MM.1S (cell line): ENCODE measurements around the gene SDF4.

Experiments
- DNase-seq: peaks from one replicate; pipeline ENCODE4 v3.0.0-alpha.2; 2015
- H2AFZ ChIP-seq: fragments of 300-600 bp; sonication (generic); 2 replicates; pipeline ENCODE4 v1.6.0; 2016; ENCODE audit warnings: antibody characterized with exemption, low read length
- H3F3A ChIP-seq: fragments of 300-600 bp; sonication (generic); 2 replicates; pipeline ENCODE4 v1.6.1; 2016; ENCODE audit warnings: mild to moderate bottlenecking, antibody characterized with exemption, low read length, moderate library complexity, mixed read lengths; ENCODE audit not compliant: insufficient read depth
- H3K27ac ChIP-seq: fragments of 300-600 bp; sonication (generic); 2 replicates; pipeline ENCODE4 v1.5.1; 2016; ENCODE audit warnings: mild to moderate bottlenecking, low read length
- H3K27me3 ChIP-seq: fragments of 300-600 bp; sonication (generic); replicated peaks from 2 replicates; pipeline ENCODE4 v1.6.0; 2016; ENCODE audit warnings: low read length; ENCODE audit not compliant: insufficient read depth
- H3K36me3 ChIP-seq: fragments of 300-600 bp; sonication (generic); replicated peaks from 2 replicates; pipeline ENCODE4 v1.6.1; 2016; ENCODE audit warnings: mild to moderate bottlenecking, low read length, mixed read lengths; ENCODE audit not compliant: insufficient read depth
- H3K4me1 ChIP-seq: fragments of 300-600 bp; sonication (generic); 2 replicates; pipeline ENCODE4 v1.6.1; 2016; ENCODE audit warnings: low read length, mixed read lengths
- H3K4me2 ChIP-seq: fragments of 300-600 bp; sonication (generic); 2 replicates; pipeline ENCODE4 v1.6.0; 2016; ENCODE audit warnings: low read depth, low read length
- H3K4me3 ChIP-seq: fragments of 300-600 bp; sonication (generic); 2 replicates; pipeline ENCODE4 v1.5.1; 2016; ENCODE audit warnings: low read length, mixed read lengths
- H3K79me2 ChIP-seq: fragments of 300-600 bp; sonication (generic); 2 replicates; pipeline ENCODE4 v1.6.1; 2016; ENCODE audit warnings: mixed run types, low read length, mixed read lengths
- H3K9ac ChIP-seq: fragments of 300-600 bp; sonication (generic); 2 replicates; pipeline ENCODE4 v1.6.1; 2016; ENCODE audit warnings: low read length, mixed read lengths
- H3K9me2 ChIP-seq: fragments of 300-600 bp; sonication (generic); replicated peaks from 2 replicates; pipeline ENCODE4 v1.6.1; 2016; ENCODE audit warnings: mild to moderate bottlenecking, low read length, mixed read lengths; ENCODE audit not compliant: insufficient read depth
- H3K9me3 ChIP-seq: fragments of 300-600 bp; sonication (generic); replicated peaks from 2 replicates; pipeline ENCODE4 v1.6.1; 2016; ENCODE audit warnings: mild to moderate bottlenecking, low read length, mixed read lengths; ENCODE audit not compliant: insufficient read depth
- H4K20me1 ChIP-seq: fragments of 300-600 bp; sonication (generic); 2 replicates; pipeline ENCODE4 v1.6.1; 2016; ENCODE audit warnings: mild to moderate bottlenecking, low read length, moderate library complexity, mixed read lengths; ENCODE audit not compliant: insufficient read depth
- CTCF ChIP-seq: fragments of 300-600 bp; sonication (generic); IDR thresholded peaks from 2 replicates; pipeline ENCODE4 v1.5.1; 2016; ENCODE audit warnings: antibody characterized with exemption, low read length, mixed read lengths
- EZH2 ChIP-seq: fragments of 300-600 bp; sonication (generic); optimal IDR thresholded peaks from 2 replicates; pipeline ENCODE3; 2017; ENCODE audit warnings: low read depth, mild to moderate bottlenecking, antibody characterized with exemption, low read length, mixed read lengths
- EZH2phosphoT487 ChIP-seq: fragments of 300-600 bp; sonication (generic); IDR thresholded peaks from 2 replicates; pipeline ENCODE4 v1.6.1; 2018; ENCODE audit warnings: antibody characterized with exemption, low read length

Gene SDF4

GRCh38 chr1:1208713-1209433 is 22.9 kb downstream of the SDF4 start:
- Histone ChIP-seq H3K4me2 (no peak overlapping the region), H4K20me1 (no peaks in the 10 kb centered on the region), H2AFZ (no peak overlapping the region), H3K36me3 (no peaks in the 10 kb centered on the region), H3F3A (no peaks in the 10 kb centered on the region), H3K9ac (no peak overlapping the region), H3K27me3 (peaks cover 84% of the 10 kb centered on the region), H3K79me2 (no peaks in the 10 kb centered on the region), H3K4me1 (no peaks in the 10 kb centered on the region), H3K27ac (no peak overlapping the region), H3K4me3 (no peak overlapping the region), H3K9me3 (no peaks in the 10 kb centered on the region), H3K9me2 (no peaks in the 10 kb centered on the region)
- no peak for TF ChIP-seq EZH2phosphoT487
- DNase-seq, result no peak

GRCh38 chr1:1207571-1207892 is 24.3 kb downstream of the SDF4 start:
- H3K9ac ChIP-seq, result no peak overlapping the region
- H2AFZ ChIP-seq, result no peak overlapping the region
- no peak overlapping the region for H3K27ac ChIP-seq
- no peak for DNase-seq
- no peaks in the 10 kb centered on the region for H4K20me1 ChIP-seq
- no peaks in the 10 kb centered on the region for H3K4me1 ChIP-seq
- TF ChIP-seq CTCF (no peak), EZH2phosphoT487 (no peak), EZH2 (no peak)
- no peaks in the 10 kb centered on the region for H3F3A ChIP-seq
- no peak overlapping the region for H3K4me2 ChIP-seq
- no peak overlapping the region for H3K4me3 ChIP-seq
- H3K27me3 ChIP-seq, result peaks cover 94% of the 10 kb centered on the region
- no peaks in the 10 kb centered on the region for H3K79me2 ChIP-seq
- no peaks in the 10 kb centered on the region for H3K9me2 ChIP-seq
- H3K9me3 ChIP-seq, result no peaks in the 10 kb centered on the region
- H3K36me3 ChIP-seq, result no peaks in the 10 kb centered on the region

- H3K9me2 ChIP-seq, result no peaks in the 10 kb centered on the region
- no peak overlapping the region for H3K4me3 ChIP-seq
- TF ChIP-seq EZH2phosphoT487, result no peak
- TF ChIP-seq CTCF, result no peak
- no peak for TF ChIP-seq EZH2
- no peaks in the 10 kb centered on the region for H3K36me3 ChIP-seq
- H2AFZ ChIP-seq, result no peak overlapping the region
- no peaks in the 10 kb centered on the region for H3K9me3 ChIP-seq
- no peak overlapping the region for H3K4me2 ChIP-seq
- H4K20me1 ChIP-seq, result no peaks in the 10 kb centered on the region
- H3K79me2 ChIP-seq, result no peaks in the 10 kb centered on the region
- H3F3A ChIP-seq, result no peaks in the 10 kb centered on the region
- H3K27me3 ChIP-seq, result peaks cover 92% of the 10 kb centered on the region
- H3K9ac ChIP-seq, result no peak overlapping the region
- no peak for DNase-seq
- H3K4me1 ChIP-seq, result no peaks in the 10 kb centered on the region
- no peak overlapping the region for H3K27ac ChIP-seq
Observed at GRCh38 chr1:1206966-1207531, 24.8 kb downstream of the SDF4 start.

GRCh38 chr1:1206376-1206965 is 25.3 kb downstream of the SDF4 start, which contains the start of gene TNFRSF18:
TSS of gene TNFRSF18 (minus strand) at chr1:1206592. CDS start at chr1:1206571, 21 bp downstream.
- Histone ChIP-seq H3K27ac (no peak within 1 kb of the TSS), H4K20me1 (no peaks in the 10 kb centered on the region), H3K36me3 (no peaks in the 10 kb centered on the region), H3K79me2 (no peaks in the 10 kb centered on the region), H2AFZ (no peak within 1 kb of the TSS), H3K4me2 (no peak within 1 kb of the TSS), H3F3A (no peaks in the 10 kb centered on the region), H3K9me3 (no peaks in the 10 kb centered on the region), H3K9ac (no peak within 1 kb of the TSS), H3K27me3 (peaks cover 86% of the 10 kb centered on the region), H3K4me3 (no peak within 1 kb of the TSS), H3K9me2 (no peaks in the 10 kb centered on the region), H3K4me1 (no peaks in the 10 kb centered on the region)
- TF ChIP-seq EZH2phosphoT487 (no peak), EZH2 (no peak), CTCF (no peak)
- no peak for DNase-seq
